Measurements from ENCODE around the gene GLCE.
"Not testable (repeated sequence)": the region's sequence is repeated elsewhere in the genome, so short reads cannot be mapped to it uniquely, and the experiment has no call there.

Gene GLCE

DNA sequence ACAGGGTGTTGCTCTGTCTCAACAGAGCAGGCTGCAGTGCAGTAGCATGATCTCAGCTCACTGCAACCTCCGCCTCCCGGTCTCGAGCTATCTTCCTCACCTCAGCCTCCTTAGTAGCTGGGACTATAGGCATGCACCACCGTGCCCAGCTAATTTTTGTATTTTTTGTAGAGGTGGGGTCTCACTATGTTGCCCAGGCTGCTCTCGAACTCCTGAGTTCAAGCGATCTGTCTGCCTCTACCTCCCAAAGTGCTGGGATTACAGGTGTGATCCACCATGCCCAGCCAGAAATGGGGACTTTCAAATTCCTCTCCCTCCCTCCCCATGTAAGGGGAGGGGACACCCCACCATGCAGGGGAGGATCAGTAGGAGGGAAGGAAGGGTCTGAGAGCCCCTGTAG lies 141.7 kb downstream of the GLCE start:
- FAIRE-seq, result not testable (repeated sequence)

DNA sequence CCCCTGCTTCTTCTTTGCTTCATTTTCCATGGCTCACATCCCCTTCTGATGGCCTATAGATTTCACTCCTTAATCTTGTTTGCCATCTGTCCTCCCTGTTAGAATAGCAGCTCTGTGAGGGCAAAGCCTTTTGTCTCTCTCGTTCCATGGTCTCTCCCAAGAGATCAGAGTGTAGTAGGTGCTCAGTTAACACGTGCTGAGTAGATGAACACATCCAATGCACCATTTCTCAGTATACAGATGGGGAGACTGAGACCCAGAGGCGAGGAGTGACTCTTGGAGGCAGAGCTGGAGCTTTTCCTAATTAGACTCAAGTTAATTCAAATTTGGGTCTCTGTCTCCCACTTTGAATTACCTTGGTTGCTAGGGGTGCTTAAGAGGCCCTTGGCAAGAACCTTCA lies 142.5 kb downstream of the GLCE start:
- no peak for FAIRE-seq

DNA sequence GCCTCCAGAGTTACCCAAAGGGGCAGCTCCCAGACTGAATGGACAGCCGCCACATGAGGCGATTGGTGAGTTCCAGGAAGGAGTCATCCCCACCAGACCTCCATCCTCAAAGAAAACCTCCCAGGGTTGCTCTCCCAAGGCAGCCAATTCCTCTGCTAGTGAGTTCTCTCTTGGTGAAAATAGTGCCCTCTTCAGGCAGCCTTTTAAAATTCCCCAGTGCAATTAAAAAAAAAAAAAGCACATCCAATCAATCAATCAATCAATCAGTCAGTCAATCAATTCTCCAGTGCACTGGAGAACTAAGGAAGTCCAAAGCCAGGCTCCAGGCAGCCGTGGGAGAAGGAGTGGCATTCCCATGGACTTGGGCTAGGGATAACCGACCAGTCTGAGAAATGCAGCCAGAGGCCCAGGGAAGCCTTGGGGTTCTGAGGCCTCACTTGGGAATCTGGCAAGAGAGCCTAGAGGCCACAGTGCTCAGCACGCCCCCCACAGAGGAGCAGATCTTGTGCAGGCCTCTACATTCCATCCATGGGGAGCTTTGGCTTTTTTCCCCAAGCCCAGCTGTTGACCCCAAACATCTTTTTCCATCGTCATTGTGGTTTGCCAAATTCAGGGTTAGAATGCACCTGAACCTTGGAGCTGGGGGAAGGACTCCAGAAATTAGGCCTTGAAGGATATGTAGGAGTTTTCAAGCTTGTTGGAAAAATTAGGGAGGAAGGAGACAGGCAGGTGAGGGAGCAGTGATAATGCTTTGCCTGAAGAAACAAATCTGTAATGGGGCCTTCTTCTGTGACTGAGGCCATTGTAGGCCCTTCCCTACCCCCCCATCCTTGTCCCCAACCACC lies 143.1 kb downstream of the GLCE start:
- no peak for FAIRE-seq

DNA sequence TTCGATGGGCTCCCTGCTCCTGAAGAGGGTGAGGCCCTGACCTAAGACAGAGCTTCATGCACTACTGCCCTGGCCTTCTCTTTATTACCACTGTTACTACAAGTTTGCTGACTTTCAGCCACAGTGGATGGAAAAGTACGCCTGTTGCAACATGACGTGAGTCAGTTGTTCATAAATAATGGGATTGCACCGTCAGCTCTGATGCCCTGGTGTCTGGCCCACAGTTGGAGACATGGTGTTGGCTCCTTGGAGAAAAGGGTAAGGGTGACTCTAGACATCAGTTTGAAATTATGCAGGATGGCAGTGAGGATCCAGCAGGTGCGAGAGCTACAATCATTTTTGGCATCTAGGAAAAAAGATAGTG lies 143.7 kb downstream of the GLCE start:
- FAIRE-seq, result no peak

DNA sequence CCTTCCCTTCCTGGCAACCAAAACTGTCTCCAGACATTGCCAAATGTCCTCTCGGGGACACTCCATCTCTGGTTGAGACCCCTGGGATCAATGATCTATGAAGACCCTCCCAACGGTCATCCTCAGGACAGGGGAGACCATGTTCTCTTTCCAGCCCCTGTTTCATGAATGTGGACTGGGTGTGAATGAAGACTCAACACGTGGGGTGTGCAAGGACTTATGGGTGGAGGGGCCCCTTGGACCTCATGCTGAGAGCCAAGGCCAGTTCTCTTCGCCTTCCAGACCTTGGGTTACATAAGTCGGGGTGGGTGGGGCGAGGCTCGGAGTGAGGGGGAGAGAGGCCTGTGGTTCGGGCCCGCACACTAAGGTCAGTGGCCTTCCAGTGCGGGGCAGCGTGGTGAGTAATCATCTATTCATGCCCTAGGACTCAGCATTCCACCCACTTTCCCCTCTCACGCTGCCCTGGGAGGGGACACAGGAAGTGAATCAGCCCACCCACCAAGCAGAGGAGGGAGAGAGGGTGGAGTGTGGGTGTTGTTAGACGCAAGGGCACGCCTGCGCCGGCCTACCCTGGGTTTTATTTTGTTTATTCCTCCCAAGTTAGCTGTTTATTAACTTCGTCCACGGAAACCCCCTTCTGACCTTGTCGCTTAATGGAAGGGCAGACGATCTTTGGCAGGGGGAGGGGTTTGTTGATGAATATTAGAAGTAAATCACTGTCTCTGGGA lies 144.9 kb downstream of the GLCE start:
- no peak for FAIRE-seq

DNA sequence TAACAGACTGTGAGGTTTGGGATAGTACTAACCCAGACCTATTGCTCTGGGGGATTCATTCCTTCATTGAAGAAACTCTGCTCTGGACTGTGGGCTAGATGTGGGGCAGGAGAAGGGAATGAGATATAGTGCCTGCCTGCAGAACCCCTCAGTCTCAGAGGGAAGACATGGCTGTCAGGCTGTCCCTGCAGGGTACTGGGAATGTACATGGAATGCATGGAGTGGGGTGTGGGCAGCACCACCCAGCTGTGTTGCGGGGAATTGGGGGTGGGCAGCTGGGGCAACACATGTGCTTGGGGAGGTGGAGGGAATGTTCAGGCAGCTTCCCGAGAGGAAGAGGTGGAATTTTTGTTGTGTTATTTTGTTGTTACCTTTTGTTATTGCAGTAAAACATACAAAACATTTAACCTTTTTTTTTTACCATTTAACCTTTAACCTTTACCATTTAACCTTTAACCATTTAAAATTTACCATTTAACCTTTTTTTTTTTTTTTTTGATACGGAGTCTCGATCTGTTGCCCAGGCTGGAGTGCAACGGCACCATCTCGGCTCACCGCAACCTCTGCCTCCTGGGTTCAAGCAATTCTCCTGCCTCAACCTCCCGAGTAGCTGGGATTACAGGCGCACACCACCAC lies 145.6 kb downstream of the GLCE start:
- no peak for FAIRE-seq

DNA sequence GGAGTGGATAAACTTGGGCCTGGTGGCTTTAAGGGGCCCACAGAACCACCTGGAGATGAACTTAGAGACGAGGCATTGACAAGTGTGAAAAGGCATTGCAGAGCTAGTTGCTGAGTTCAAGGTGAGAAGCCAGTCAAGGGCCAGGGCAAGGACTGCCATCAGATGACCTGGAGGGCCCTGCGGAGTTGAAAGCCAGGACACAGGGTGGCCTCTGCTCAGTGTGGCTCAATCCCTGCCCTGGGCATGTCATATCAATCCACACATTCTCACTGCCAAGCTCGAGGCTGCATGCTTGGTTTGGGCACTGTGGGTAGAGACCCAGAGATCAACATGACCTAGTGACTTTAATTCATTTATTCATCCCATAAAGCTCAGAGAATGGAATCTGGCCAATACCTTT lies 147.5 kb downstream of the GLCE start:
- FAIRE-seq, result no peak

DNA sequence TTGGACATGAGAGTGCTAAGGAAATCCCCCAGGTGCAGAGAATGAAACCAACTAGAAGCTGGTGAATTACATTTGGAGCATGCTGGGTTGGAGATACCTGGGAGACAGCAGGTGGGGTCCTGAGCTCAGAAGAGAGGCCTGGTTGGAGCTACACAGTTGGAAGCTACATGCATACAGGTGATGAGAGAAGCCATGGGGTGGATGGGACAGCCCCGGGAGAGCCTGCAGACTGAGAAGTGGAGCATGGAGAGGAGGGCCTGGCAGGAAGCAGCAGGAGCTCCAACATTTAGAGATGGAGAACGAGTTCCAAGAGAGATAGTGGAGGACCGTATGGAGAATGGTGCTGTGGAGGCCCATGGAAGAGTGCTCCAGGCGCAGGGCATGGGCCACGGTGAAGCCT lies 148.5 kb downstream of the GLCE start:
- no peak for FAIRE-seq

DNA sequence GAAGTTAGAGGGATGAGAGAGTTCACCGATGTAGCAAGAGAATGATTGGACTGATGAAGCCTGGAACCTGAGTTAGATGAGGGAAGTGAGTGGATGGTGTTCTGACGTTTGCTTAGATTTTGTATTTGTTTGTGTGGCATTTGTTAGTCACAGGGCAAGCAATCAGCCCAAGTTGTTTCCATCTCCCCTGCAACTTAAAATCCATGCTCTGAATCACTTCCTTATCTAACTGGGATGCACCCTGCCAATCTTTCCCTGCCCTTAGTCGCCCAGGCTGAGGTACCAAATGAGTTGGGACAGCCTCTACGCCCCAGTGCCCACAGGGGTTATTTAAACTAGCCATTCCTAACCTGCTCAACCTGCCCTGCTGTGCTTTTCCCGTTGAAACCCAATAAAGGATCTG lies 150.9 kb downstream of the GLCE start:
- FAIRE-seq, result no peak

DNA sequence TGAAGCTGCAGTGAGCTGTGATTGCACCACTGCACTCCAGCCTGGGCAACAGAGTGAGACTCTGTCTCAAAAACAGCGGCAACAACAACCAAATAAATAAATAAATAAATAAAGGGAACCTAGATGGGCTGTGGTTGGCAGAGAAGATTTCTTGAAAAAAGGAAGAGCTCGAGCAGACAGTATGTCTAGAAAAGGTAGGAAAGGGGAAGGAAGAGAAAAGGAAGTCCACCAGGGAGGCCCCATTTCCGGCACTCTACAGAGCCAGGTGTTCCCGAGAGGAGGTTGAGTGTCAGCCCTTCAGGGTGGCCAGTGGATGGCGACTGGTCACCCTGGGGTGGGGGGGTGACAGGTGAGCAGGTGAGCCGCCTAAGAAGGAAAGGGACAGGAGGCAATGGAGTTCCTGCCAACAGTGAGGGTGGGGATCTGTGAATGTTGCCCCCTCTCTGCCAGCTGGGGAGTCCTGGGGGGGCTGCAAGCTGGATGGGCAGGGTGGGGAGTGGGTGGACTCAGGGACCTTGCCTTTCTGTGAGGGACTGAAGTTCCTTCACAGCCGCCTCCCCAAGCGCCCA lies 153.1 kb downstream of the GLCE start:
- FAIRE-seq, result no peak

DNA sequence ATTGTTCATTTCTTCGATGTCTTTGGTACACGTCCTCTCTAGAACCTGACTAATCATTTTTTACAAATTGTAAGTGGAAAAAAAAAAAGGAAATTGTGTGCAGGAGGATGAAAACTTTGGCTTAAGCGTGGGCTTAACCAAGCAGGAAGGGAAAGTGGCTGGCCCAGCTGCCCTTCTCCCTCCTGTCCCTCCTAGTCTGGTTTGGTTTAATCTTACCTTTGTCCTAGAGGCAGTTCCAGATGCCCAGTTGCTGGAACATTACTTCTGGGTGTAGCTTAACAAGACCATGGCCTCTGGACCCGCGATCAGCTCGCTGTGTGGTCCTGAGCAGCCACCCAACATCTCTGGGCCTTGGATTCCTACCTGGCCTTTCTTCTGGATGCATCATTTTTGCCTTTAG lies 153.7 kb downstream of the GLCE start:
- FAIRE-seq, result no peak

DNA sequence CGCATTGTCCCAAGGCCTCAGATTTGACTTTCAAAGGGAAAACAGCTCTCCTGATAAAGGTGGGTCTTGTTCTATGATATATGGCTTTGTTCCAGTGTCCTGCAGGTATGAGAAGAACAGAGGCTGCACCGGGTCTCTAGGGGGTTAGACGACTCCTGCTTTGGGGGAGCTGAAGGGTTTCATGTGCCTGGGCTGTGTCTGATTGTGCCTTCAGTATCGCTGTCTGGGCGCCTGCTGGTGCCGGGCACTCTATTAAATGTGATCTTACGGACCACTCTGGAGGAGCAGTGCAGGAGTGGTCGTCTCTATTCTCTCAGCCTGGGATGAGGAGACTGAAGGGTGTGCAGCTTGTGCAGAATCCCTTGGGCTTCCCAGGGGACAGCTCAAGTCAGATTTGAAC lies 154.3 kb downstream of the GLCE start:
- no peak for FAIRE-seq

DNA sequence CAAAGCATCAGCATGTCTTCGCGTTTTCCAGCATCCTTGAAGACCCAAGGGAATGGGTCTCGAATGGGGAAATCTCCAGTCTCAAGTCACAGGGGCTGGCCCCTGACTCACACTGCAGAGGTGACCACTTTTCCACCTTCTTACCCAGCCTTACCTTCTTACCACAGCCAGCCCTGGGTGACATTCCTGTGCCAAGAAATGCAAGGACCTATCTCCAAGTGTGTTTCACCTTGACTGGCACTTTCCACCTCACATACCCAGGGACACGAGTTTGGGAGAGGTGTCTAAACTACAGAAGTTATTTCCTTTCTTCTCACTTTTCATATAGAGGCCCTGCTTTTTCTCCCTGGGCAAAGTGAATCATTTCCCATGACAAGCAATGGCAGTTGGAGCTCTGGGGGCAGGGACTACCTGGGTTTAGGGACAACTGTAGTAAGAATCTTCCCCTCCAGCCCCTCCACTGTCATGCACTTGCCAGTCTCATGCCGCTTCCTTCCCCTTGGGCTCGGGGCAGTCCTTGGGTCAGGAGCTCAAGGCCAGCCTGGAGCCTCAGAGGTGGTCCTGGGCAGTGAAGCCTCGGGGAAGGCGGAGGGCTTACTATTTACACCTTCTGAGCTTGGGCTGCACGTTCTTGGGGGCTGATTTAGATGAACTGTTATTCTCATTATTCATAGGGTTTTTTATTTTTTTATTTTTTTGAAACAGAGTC lies 155.1 kb downstream of the GLCE start:
- no peak for FAIRE-seq

DNA sequence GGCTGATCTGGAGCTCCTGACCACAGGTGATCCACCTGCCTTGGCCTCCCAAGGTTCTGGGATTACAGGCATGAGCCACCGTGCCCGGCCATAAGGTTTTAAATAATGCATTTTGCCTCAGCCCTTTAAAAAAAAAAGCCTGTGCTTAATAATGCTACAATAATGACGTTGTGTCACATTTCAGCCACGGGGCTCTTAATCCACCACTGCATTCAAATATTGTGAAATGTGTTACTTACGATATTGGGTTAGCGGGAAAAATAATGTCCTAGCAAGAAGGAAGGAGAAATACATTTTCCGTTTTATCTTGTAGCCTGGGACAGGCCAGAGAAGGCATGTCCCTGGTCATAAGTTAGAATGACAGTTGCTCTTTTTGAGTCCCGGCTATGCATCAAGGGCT lies 155.9 kb downstream of the GLCE start:
- FAIRE-seq, result no peak

DNA sequence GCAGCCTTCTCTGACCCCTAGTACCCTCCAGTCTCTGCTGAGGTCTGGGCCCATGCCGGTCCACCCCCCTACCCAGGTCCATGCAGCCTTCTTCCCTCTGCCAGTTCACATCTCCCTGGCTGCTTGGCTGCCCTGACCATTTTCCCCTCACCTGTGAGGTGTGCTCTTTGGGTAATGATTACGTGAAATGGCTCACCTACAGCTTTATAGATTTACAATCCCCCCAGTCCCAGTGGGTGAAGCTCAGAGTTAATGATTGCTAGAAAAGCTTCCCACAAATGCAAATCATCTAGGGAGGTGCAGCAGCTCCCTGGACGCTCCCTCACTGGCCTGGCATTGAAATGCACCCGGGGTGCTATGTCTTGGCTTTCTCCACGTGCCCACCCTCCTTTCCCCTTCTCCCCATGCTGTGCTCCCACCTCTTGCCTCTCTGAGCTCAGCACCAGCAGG lies 157.0 kb downstream of the GLCE start:
- FAIRE-seq, result no peak

DNA sequence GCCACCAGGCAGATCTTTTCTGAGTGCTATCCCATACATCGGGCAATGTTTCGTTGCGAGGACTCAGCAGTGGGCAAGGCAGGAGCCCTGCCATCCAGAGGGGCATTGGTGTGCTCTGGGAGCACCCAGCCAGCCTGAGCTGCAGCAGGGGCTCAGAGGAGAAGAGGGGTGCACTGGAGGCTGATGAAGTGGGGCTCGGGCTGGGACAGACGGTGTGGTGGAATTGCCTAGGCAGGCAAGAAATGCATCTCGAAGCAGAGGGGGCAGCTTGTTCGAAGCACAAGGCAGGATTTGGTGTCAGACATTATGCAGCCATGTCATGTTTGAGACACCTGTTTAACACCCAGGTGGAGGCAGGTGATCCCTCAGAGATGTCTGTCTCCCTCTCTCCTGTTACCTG lies 157.6 kb downstream of the GLCE start:
- no peak for FAIRE-seq

DNA sequence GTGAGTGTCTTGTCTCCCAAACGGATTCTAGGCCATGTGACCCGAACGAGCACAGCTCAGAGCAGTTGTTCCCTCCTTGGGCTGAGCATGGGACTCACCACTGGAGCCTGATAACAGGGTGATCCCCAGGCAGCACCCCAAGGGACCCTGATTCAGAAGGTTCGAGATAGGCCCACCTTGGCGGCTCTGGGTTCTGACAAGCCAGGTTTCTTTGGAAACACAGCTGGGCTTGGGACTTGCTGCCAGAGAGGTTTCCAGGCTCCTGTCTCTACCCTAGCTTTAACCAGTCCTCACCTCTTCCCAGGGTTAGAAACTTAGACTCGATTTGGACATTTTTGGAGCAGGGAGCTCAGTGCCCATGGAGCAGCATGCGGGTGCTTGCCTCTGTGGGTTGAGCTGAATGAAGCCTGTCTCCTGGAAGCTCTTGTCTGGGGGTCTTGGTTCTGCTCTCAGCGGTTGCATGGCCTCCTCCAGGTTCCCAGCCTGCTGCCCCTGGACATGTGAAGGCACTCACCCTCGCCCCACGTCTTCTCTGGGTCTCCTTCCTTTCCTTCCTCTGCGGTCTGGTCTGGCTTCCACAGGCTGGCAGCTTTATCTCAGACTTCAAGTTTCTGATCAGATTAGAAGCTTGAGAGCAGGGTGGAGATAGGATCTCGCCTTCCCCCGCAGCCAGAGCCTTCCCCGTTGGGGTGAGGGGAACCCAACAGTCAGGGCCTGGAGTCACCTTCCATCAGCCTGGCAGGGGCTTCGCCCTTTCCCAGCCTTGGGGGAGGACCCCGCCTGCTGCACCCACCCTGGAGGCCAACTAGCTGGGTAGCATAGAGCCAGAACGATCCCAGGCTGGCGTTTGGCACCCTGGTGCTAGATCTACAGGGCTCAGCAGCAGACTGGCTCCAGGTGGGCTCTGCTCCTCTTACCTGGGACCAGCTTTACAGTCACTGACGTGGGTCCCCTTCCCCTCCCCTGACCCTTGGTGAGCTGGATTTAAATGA lies 159.2 kb downstream of the GLCE start:
- no peak for FAIRE-seq

DNA sequence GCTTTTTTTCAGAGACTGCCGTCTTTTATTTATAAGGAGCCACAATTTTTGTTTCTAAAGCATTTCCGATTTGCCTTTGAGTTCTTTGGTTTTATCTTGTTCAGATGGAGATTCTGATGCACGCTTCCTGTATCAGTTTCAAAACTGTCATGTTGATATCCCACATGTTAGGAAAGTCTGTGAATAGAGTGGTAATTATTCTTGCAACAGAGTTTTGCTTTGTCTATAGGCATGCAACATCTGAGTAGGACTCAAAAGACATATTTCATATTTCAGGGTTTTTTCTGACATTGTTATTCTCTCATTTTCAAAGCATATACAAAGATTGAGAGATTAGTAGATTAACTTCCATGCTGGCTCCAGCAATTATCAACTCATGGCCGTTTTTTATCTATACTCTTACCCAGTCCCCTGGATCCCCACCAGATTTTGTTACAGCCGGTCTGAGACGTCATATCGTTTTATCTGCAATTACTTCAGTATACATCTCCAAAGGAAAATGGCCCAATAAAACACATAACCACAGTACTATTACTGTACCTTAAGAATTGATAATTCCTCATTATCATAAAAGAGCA lies 160.6 kb downstream of the GLCE start:
- no peak for FAIRE-seq

Measured in A204.1 (cell line).